SK-N-MC (cell line): ENCODE measurements around the gene FAM107B.

Experiments used
- EZH2 ChIP-seq: fragments of 200-600 bp; sonication (generic); IDR thresholded peaks from one replicate; pipeline ENCODE4 v1.6.1; 2017; ENCODE audit warnings: antibody characterized with exemption
- FOXP2 ChIP-seq: optimal IDR thresholded peaks from 2 replicates; pipeline ENCODE3; 2011; ENCODE audit warnings: mild to moderate bottlenecking, moderate library complexity; ENCODE audit not compliant: insufficient read depth; ENCODE audit errors: extremely low read length, control extremely low read depth
- POLR2AphosphoS5 ChIP-seq: IDR thresholded peaks from 2 replicates; pipeline ENCODE4 v1.6.1; 2012; ENCODE audit warnings: mild to moderate bottlenecking, low read depth, low read length, borderline replicate concordance

- no peak for TF ChIP-seq POLR2AphosphoS5
- no peak for TF ChIP-seq EZH2
- TF ChIP-seq FOXP2: no peak
Measured at GRCh38 chr10:14803827-14804226, 29.1 kb upstream of the FAM107B start.
